SIG-M5 treated with dmso at 0.1 percent for 504 hours (cell line): ENCODE results near the gene NEGR1.
"Not testable (repeated sequence)": the region's sequence is repeated elsewhere in the genome, so short reads cannot be mapped to it uniquely, and the experiment has no call there.

ENCODE experiments used
- DNase-seq: peaks from one replicate; lab custom pipeline; 2025; ENCODE audit not compliant: unreplicated experiment; lab: John Stamatoyannopoulos, UW

Gene NEGR1

GRCh38 chr1:71956613-71957285 lies 325.6 kb downstream of the NEGR1 start:
- DNase-seq: no peak

- DNase-seq: no peak
These were observed 331.8 kb downstream of the NEGR1 start for GRCh38 chr1:71950579-71950978.

GRCh38 chr1:71949681-71950080 lies 332.7 kb downstream of the NEGR1 start:
- no peak for DNase-seq

GRCh38 chr1:71948561-71948960 lies 333.8 kb downstream of the NEGR1 start:
- no peak for DNase-seq

- DNase-seq: no peak
These were observed 338.3 kb downstream of the NEGR1 start for GRCh38 chr1:71944006-71944405.

GRCh38 chr1:71940261-71940660 lies 342.1 kb downstream of the NEGR1 start:
- DNase-seq: no peak

GRCh38 chr1:71930511-71930910 lies 351.8 kb downstream of the NEGR1 start:
- no peak for DNase-seq

GRCh38 chr1:71921935-71922559 lies 360.3 kb downstream of the NEGR1 start:
- no peak for DNase-seq

GRCh38 chr1:71921204-71921603 lies 361.1 kb downstream of the NEGR1 start:
- no peak for DNase-seq

- DNase-seq: no peak
These were observed 361.8 kb downstream of the NEGR1 start for GRCh38 chr1:71920556-71920955.

- no peak for DNase-seq
These were observed 362.4 kb downstream of the NEGR1 start for GRCh38 chr1:71919811-71920509.

GRCh38 chr1:71918630-71919029 lies 363.7 kb downstream of the NEGR1 start:
- DNase-seq: no peak

- no peak for DNase-seq
These were observed 365.4 kb downstream of the NEGR1 start for GRCh38 chr1:71916894-71917293.

- DNase-seq: no peak
These were observed 367.7 kb downstream of the NEGR1 start for GRCh38 chr1:71914626-71915025.

GRCh38 chr1:71908871-71909390 lies 373.4 kb downstream of the NEGR1 start:
- DNase-seq: no peak

GRCh38 chr1:71908303-71908702 lies 374.0 kb downstream of the NEGR1 start:
- no peak for DNase-seq

GRCh38 chr1:71899881-71900280 lies 382.5 kb downstream of the NEGR1 start:
- no peak for DNase-seq

GRCh38 chr1:71888166-71888565 lies 394.2 kb downstream of the NEGR1 start:
- not testable (repeated sequence) for DNase-seq

- no peak for DNase-seq
These were observed 397.2 kb downstream of the NEGR1 start for GRCh38 chr1:71885171-71885570.

- no peak for DNase-seq
These were observed 399.7 kb downstream of the NEGR1 start for GRCh38 chr1:71882637-71883036.

- no peak for DNase-seq
These were observed 400.1 kb downstream of the NEGR1 start for GRCh38 chr1:71882226-71882625.

GRCh38 chr1:71881611-71882010 lies 400.7 kb downstream of the NEGR1 start:
- peak; percentile 49 for DNase-seq
